ENCODE results near the gene DNAJC3.

DNA sequence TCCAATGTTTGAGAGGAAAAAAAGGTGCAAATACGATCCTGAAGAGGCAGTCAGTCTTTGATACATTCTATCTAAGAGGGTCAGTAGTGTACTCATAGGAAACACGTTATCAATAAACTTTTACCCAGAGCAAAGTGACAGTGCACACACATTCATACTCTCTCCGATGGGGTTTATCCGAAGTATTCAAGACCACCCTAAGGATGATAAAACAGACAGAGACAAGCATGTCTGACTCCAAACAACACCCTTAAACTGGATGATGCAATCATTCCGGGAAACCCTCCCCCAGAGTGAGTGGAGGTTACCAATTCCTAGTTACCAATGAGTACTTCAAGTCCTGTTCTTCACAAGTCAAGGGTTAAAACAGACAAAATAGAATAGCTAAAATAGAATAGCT is 79.1 kb downstream of the DNAJC3 start:
- TF ChIP-seq, protein P1, sequence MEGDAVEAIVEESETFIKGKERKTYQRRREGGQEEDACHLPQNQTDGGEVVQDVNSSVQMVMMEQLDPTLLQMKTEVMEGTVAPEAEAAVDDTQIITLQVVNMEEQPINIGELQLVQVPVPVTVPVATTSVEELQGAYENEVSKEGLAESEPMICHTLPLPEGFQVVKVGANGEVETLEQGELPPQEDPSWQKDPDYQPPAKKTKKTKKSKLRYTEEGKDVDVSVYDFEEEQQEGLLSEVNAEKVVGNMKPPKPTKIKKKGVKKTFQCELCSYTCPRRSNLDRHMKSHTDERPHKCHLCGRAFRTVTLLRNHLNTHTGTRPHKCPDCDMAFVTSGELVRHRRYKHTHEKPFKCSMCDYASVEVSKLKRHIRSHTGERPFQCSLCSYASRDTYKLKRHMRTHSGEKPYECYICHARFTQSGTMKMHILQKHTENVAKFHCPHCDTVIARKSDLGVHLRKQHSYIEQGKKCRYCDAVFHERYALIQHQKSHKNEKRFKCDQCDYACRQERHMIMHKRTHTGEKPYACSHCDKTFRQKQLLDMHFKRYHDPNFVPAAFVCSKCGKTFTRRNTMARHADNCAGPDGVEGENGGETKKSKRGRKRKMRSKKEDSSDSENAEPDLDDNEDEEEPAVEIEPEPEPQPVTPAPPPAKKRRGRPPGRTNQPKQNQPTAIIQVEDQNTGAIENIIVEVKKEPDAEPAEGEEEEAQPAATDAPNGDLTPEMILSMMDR (IDR thresholded peaks at IDR 0.05) = no peak
- no peak for TF ChIP-seq POLR2AphosphoS5 (IDR thresholded peaks at IDR 0.05)
